GM21526 (cell line): Measurements from ENCODE around the gene GPNMB.
"Not testable (repeated sequence)": the region's sequence is repeated elsewhere in the genome, so short reads cannot be mapped to it uniquely, and the experiment has no call there.

Source experiments
- ATAC-seq: cut with Tn5 transposase; IDR thresholded peaks from one replicate; pipeline ENCODE4 v1.9.1; 2021; ENCODE audit warnings: moderate library complexity; ENCODE audit not compliant: unreplicated experiment, low FRiP score

GPNMB gene

GRCh38 chr7:23298141-23298881, 51.7 kb downstream of the GPNMB start:
- ATAC-seq = no peak

GRCh38 chr7:23298885-23299769, 52.6 kb downstream of the GPNMB start, which contains the start of gene MALSU1:
Gene MALSU1, plus strand, starts transcription at chr7:23299339. Its CDS starts 14 bp downstream, at chr7:23299353.
- peak; percentile 98 for ATAC-seq

GRCh38 chr7:23299770-23300300, 53.3 kb downstream of the GPNMB start:
- ATAC-seq = no peak

- ATAC-seq = no peak
These were observed 60.5 kb downstream of the GPNMB start for GRCh38 chr7:23306936-23307521.

- ATAC-seq = no peak
These were observed 62.2 kb downstream of the GPNMB start for GRCh38 chr7:23308754-23309153.

- not testable (repeated sequence) for ATAC-seq
These were observed 65.6 kb downstream of the GPNMB start for GRCh38 chr7:23312141-23312540.

- no peak for ATAC-seq
These were observed 68.8 kb downstream of the GPNMB start for GRCh38 chr7:23315366-23315765.
